ENCODE measurements around the gene RTEL1. TPM values are rescaled to one million over a fixed set of nuclear protein-coding genes. Genes with fewer than 3 reads are reported as not detected.

The RTEL1 gene
- total RNA-seq, 1 experiment from 2014 or later, result 33.4 TPM

GRCh38 chr20:63610581-63611435 is 47.3 kb upstream of the RTEL1 start:
- no peak overlapping the region for H3K4ac ChIP-seq (ENCODE audit: low read depth, low read length)
- H2BK120ac ChIP-seq (ENCODE audit: low read depth, low read length, poor library complexity, severe bottlenecking), result no peak overlapping the region
- TF ChIP-seq CTCF (conservative IDR thresholded peaks at IDR 0.05), result no peak
- H2AFZ ChIP-seq (ENCODE audit: low read length), result no peak overlapping the region
- H3K4me1 Mint-ChIP-seq, result no peaks in the 10 kb centered on the region
- no peaks in the 10 kb centered on the region for H3K79me2 ChIP-seq (ENCODE audit: insufficient read depth, low read length)
- no peak overlapping the region for H3K18ac ChIP-seq (ENCODE audit: insufficient read length, low read depth, low read length)
- H2AK5ac ChIP-seq (ENCODE audit: insufficient read length, low read length), result no peak overlapping the region
- no peak overlapping the region for H2BK12ac ChIP-seq (ENCODE audit: insufficient read length, low read depth, low read length)
- no peak overlapping the region for H4K8ac ChIP-seq (replicated peaks; ENCODE audit: insufficient read length, low read depth, low read length)
- no peaks in the 10 kb centered on the region for H3K79me1 ChIP-seq (ENCODE audit: insufficient read depth, low read depth, low read length, poor library complexity, severe bottlenecking)
- no peak overlapping the region for H3K9ac ChIP-seq (ENCODE audit: extremely low read depth, insufficient read length, low read length)
- no peak overlapping the region for H2BK5ac ChIP-seq (ENCODE audit: insufficient read length, low read length)
- no peak overlapping the region for H3K4me3 Mint-ChIP-seq
- no peak overlapping the region for H2BK15ac ChIP-seq (ENCODE audit: low read depth, low read length)
- H3K9me3 ChIP-seq (ENCODE audit: control insufficient read depth, low read depth, low read length), result peaks cover 13% of the 10 kb centered on the region
- H3K14ac ChIP-seq (ENCODE audit: insufficient read depth, low read length), result no peak overlapping the region
- H3K4me1 ChIP-seq (ENCODE audit: insufficient read depth, low read length), result no peaks in the 10 kb centered on the region
- no peaks in the 10 kb centered on the region for H3K27me3 Mint-ChIP-seq (ENCODE audit: low read depth)
- no peak overlapping the region for H4K91ac ChIP-seq (ENCODE audit: insufficient read length, low read depth, low read length)
- H3T11ph ChIP-seq (ENCODE audit: low read length), result no peak overlapping the region
- H4K5ac ChIP-seq (ENCODE audit: insufficient read length, low read depth, low read length), result no peak overlapping the region
- peak overlapping the region in 2 of 3 experiments; percentile 57 to 74; a peak in 4 of 7 replicates for H3K27ac Mint-ChIP-seq
- no peak overlapping the region for H3K23ac ChIP-seq (ENCODE audit: insufficient read length, low read depth, low read length)
- H4K20me1 ChIP-seq (ENCODE audit: control insufficient read depth, insufficient read depth, insufficient read length), result no peaks in the 10 kb centered on the region
- peaks cover 21 to 27% (median 23%) of the 10 kb centered on the region in 3 experiments for H3K36me3 Mint-ChIP-seq (ENCODE audit: insufficient read depth in 1 of 3, low read depth in 3 of 3)
- no peak overlapping the region for H3K4me2 ChIP-seq (ENCODE audit: insufficient read depth, insufficient read length, low read length)
- WGBS (ENCODE audit: extremely low coverage, insufficient read length, low lambda C conversion rate), result no CpG with 5 or more reads among the region's 17 CpGs
- no peak for DNase-seq
- no peaks in the 10 kb centered on the region for H3K23me2 ChIP-seq (ENCODE audit: insufficient read length, low read depth, low read length, poor library complexity, severe bottlenecking)
- H2BK20ac ChIP-seq (ENCODE audit: low read depth, low read length, poor library complexity, severe bottlenecking), result no peak overlapping the region
- H3K27me3 ChIP-seq (ENCODE audit: insufficient read depth, low read length), result no peaks in the 10 kb centered on the region
- peaks cover 13 to 14% of the 10 kb centered on the region in 2 experiments for H3K9me3 Mint-ChIP-seq
- H3K27ac ChIP-seq (ENCODE audit: insufficient read length, low read depth, low read length), result no peak overlapping the region
- H3K56ac ChIP-seq (ENCODE audit: insufficient read length, low read depth, low read length), result no peak overlapping the region
